ENCODE results near the gene TRIM40. TPM values are rescaled to one million over a fixed set of nuclear protein-coding genes. Genes with fewer than 3 reads are reported as not detected.

Gene TRIM40, protein sequence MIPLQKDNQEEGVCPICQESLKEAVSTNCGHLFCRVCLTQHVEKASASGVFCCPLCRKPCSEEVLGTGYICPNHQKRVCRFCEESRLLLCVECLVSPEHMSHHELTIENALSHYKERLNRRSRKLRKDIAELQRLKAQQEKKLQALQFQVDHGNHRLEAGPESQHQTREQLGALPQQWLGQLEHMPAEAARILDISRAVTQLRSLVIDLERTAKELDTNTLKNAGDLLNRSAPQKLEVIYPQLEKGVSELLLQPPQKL
- not detected for total RNA-seq

DNA sequence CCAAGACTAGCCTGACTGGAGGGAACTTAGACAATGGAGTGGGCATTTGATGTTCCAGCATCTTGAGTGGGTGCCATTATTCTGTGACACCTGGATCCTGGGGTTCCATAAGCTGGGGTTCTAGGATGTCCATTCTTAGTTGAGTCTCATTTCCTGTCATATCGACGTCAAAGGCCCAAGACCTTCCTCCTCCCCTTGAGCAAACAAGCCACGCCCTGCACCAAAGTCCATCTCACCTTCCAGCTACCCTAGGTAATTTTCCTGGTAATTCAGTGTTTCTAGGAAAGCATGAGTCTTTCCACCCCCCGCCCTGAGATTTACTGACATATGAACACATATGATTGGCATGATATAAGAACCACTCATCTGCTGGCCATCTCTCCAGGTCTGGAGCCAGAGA lies at the start of gene TRIM40:
Gene TRIM40, plus strand, starts transcription at position 384 of the 400 bp plus-strand sequence. CDS start 897 bp downstream, outside the sequence.
- WGBS, 2 donors: 71 to 77% methylated on average over 4 of the region's 4 CpGs
- Histone ChIP-seq H3K4me1 (peaks cover 0 to 2% of the 10 kb centered on the region in 2 donors), H3K27ac (no peak within 1 kb of the TSS), H3K27me3 (no peaks in the 10 kb centered on the region), H3K36me3 (no peaks in the 10 kb centered on the region), H3K4me3 (replicated peaks in 1 of 3) (no peak within 1 kb of the TSS), H3K9me3 (no peaks in the 10 kb centered on the region)
- no peak for DNase-seq
- no peak for TF ChIP-seq POLR2A (IDR thresholded peaks at IDR 0.05)
- TF ChIP-seq, protein P1, sequence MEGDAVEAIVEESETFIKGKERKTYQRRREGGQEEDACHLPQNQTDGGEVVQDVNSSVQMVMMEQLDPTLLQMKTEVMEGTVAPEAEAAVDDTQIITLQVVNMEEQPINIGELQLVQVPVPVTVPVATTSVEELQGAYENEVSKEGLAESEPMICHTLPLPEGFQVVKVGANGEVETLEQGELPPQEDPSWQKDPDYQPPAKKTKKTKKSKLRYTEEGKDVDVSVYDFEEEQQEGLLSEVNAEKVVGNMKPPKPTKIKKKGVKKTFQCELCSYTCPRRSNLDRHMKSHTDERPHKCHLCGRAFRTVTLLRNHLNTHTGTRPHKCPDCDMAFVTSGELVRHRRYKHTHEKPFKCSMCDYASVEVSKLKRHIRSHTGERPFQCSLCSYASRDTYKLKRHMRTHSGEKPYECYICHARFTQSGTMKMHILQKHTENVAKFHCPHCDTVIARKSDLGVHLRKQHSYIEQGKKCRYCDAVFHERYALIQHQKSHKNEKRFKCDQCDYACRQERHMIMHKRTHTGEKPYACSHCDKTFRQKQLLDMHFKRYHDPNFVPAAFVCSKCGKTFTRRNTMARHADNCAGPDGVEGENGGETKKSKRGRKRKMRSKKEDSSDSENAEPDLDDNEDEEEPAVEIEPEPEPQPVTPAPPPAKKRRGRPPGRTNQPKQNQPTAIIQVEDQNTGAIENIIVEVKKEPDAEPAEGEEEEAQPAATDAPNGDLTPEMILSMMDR (IDR thresholded peaks at IDR 0.05): no peak
- intact Hi-C loops (cut with DNase I): no loop called here

DNA sequence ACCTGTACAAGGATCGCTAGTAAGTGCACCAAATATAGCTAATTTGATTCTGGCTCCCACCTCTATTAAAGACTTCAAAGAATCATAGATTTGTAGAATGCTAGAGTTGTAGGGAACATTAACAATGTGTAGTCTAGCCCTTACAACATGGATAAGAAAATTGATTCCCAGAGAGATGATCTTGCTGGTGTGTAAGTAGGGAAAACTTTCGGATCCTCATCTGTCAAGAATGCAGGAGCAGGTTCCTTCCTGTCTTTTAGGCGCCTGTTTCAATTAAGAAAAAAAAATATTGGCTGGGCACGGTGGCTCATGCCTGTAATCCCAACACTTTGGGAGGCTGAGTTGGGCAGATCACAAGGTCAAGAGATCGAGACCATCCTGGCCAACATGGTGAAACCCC lies 48.1 kb upstream of the TRIM40 start:
- no peak overlapping the region for H3K4me3 ChIP-seq (replicated peaks in 1 of 3)
- intact Hi-C loops (cut with DNase I): no loop called here
- no peak for DNase-seq
- 78 to 79% methylated on average over 5 of the region's 5 CpGs for WGBS, 2 donors
- TF ChIP-seq, protein P1 (IDR thresholded peaks at IDR 0.05): no peak
- no peak for TF ChIP-seq POLR2A (IDR thresholded peaks at IDR 0.05)
- H3K9me3 ChIP-seq: no peaks in the 10 kb centered on the region
- H3K27ac ChIP-seq: no peak overlapping the region
- peaks cover 4% of the 10 kb centered on the region for H3K27me3 ChIP-seq
- H3K36me3 ChIP-seq: no peaks in the 10 kb centered on the region
- no peaks in the 10 kb centered on the region for H3K4me1 ChIP-seq

DNA sequence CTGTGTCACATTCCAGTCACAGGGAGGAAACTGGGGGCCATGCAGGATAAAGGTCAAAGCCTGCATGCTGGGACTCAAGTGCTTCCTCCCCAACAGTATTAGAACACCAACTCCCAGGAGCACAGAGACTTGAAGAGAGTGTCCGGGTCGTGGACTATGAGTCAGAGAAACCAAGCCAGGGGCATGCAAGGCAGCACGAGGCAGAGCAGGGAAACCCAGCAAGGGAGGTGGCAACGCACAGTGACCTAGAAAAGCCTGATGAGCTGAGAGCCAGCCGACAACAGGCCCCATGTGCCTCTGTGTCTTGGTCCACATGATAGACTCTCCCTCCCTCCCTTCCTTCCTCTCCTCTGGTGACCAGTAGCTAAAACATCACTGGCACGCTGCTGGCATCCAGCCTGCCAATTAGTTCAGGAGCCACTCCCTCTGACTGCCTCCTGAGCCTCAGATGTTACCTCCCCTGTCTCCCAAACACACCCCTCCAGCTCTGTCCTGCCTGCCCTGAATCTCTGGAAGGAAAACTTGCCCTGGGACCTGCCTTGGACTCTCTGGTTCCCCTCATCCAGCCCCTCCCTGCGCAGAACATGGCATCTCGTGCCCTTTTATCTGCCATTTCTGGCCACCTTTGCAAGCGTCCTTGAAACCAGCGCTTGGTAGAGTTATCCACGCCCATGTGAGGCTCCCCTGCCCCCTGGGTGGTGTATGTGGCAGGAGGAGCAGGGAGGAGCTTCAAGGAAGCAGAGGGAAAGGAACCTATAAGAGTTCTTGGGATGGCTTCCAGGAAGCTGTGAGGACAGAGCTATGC lies 44.2 kb upstream of the TRIM40 start:
- peak overlapping the region in 1 of 3 donors; percentile 12 for H3K27ac ChIP-seq
- H3K27me3 ChIP-seq: peaks cover 4% of the 10 kb centered on the region
- H3K36me3 ChIP-seq: no peaks in the 10 kb centered on the region
- TF ChIP-seq, protein P1 (IDR thresholded peaks at IDR 0.05): no peak
- TF ChIP-seq POLR2A (IDR thresholded peaks at IDR 0.05): no peak
- no peaks in the 10 kb centered on the region for H3K4me1 ChIP-seq
- whole genome bisulfite sequencing, 2 donors: 44 to 45% methylated on average over 11 of the region's 11 CpGs
- peak; percentile 37 to 72 for DNase-seq
- no peaks in the 10 kb centered on the region for H3K9me3 ChIP-seq
- H3K4me3 ChIP-seq (replicated peaks in 1 of 3): no peak overlapping the region
- intact Hi-C loops (cut with DNase I): no loop called here

DNA sequence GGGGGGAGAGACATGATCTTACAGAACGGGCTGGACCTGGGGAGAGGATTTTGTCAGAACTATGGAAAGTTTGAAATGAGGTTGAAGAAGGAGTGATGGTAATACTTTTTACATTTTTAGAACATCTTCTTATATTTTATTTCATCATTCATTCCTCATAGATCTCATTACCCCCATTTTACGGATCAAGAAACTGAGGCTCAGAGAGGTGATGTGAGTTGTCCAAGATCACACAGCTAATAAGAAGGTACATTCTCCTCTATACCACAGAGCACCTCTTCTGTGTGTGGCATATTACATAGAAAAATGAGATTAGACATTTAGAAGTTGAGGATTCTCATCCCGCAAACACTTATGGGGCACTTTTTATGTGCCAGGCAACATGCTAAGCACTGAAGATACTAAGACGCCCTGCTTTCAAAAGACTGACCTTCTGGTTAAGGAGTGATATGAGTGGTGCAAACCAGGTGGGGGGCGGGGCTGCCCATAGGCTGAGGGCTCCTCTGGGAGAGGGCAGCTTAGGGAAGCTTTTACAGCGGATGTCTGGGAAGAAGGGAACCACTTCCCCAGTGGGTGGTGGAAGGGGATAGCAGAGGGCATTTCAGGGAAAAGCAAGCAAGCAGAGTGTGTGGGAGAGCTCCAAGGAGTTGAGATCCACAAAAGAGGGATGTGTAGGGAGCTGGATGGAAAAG lies 42.9 kb upstream of the TRIM40 start:
- no peak overlapping the region for H3K27ac ChIP-seq
- H3K9me3 ChIP-seq: no peaks in the 10 kb centered on the region
- no peak for DNase-seq
- intact Hi-C loops (cut with DNase I): no loop called here
- TF ChIP-seq, protein P1 (IDR thresholded peaks at IDR 0.05): no peak
- TF ChIP-seq POLR2A (IDR thresholded peaks at IDR 0.05): no peak
- H3K27me3 ChIP-seq: no peaks in the 10 kb centered on the region
- H3K4me1 ChIP-seq: no peaks in the 10 kb centered on the region
- H3K4me3 ChIP-seq (replicated peaks in 1 of 3): no peak overlapping the region
- 61 to 77% methylated on average over 6 of the region's 6 CpGs for WGBS, 2 donors
- no peaks in the 10 kb centered on the region for H3K36me3 ChIP-seq

Measured in thyroid gland (tissue), 4 donors.